Small intestine (tissue), 7 donors: ENCODE data around the gene EYS. TPM values are rescaled to one million over a fixed set of nuclear protein-coding genes. Genes with fewer than 3 reads are reported as not detected.

ENCODE experiments used
- DNase-seq, 2 donors: peaks; one replicate each; pipeline versions ENCODE4 v3.0.0 to v3.0.0-alpha.2; 2013
- FAIRE-seq: peaks from 2 replicates; lab custom pipeline; 2012; peaks lifted over from hg19 to GRCh38; lab: Jason Lieb, UNC
- H3K27ac ChIP-seq, 3 donors: one replicate each; pipeline ENCODE4 v1.5.1; 2013; ENCODE audit warnings: low read length in 2 of 3, mild to moderate bottlenecking in 2 of 3, control low read depth in 1 of 3, inconsistent platforms in 1 of 3, low read depth in 1 of 3, moderate library complexity in 1 of 3
- H3K27me3 ChIP-seq, 3 donors: one replicate each; pipeline ENCODE4 v1.6.1; 2013; ENCODE audit warnings: low read length in 3 of 3, inconsistent platforms in 1 of 3; ENCODE audit not compliant: control insufficient read depth in 3 of 3, insufficient read depth in 3 of 3
- H3K36me3 ChIP-seq, 3 donors: one replicate each; pipeline ENCODE4 v1.6.1; 2013; ENCODE audit warnings: low read length in 3 of 3, inconsistent platforms in 1 of 3, low read depth in 1 of 3, mild to moderate bottlenecking in 1 of 3, moderate library complexity in 1 of 3; ENCODE audit not compliant: control insufficient read depth in 3 of 3, insufficient read depth in 2 of 3
- H3K4me1 ChIP-seq, 3 donors: one replicate each; pipeline ENCODE4 v1.6.1; 2013; ENCODE audit warnings: low read length in 2 of 3, inconsistent platforms in 1 of 3, low read depth in 1 of 3, mild to moderate bottlenecking in 1 of 3, moderate library complexity in 1 of 3; ENCODE audit not compliant: control insufficient read depth in 3 of 3, insufficient read depth in 2 of 3
- H3K4me3 ChIP-seq, 3 donors: one replicate each; pipeline ENCODE4 v1.5.1; 2013; ENCODE audit warnings: low read length in 3 of 3, control low read depth in 1 of 3, inconsistent platforms in 1 of 3, low read depth in 1 of 3, mild to moderate bottlenecking in 1 of 3, moderate library complexity in 1 of 3
- H3K9me3 ChIP-seq, 2 donors: one replicate each; pipeline ENCODE4 v1.6.1; 2013; ENCODE audit warnings: low read depth in 1 of 2, low read length in 1 of 2; ENCODE audit not compliant: control insufficient read depth in 2 of 2, insufficient read depth in 1 of 2
- WGBS, 3 donors: extraction: QIAGEN DNeasy Blood & Tissue Kit; methylation state at CpG; one replicate each; pipeline ENCODE4 v1.1.7; 2013; 5-methylcytosine and 5-hydroxymethylcytosine counted together
- polyA plus RNA-seq, 4 donors: library from polyadenylated mRNA; stranded (reverse) in 3 of 4; unstranded in 1 of 4; fragments of 200-250 nt in 3 of 4; fragments of 120-200 nt in 1 of 4; gene quantifications; one replicate each; pipeline versions ENCODE4 v1.2.1 to v1.2.3, GENCODE V29; 2013
- donor health status: healthy with polysubstance abuse.
- donor health status: control.
- donor health status: control.
- donor health status: Bipolar disorder and iron deficiency.
- donor health status: healthy.

EYS gene
- polyA plus RNA-seq, 4 donors = 0.78 TPM; not detected in 3

DNA sequence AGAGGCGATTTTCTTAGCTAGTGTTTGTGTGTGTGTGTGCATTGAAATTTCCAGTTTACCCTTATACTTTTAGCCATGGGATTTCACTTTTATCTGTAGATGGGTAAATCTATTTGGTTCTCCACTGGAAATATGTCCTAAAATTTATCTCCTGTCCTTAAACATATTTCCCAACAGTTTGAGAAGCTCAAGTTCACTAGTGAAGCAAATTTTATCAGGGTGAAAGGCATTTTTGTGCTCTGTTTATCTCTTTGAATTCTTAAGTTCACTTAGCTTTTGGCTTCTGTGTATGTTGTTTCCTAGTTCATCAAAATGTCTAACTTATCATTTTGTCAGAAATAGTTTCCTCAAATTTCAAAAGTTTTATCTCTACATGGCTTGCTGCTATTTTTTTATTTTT is 1509.8 kb downstream of the EYS start:
- Histone ChIP-seq H3K4me3 (no peak overlapping the region), H3K27ac (no peak overlapping the region), H3K27me3 (no peaks in the 10 kb centered on the region), H3K9me3 (no peaks in the 10 kb centered on the region), H3K36me3 (no peaks in the 10 kb centered on the region), H3K4me1 (no peaks in the 10 kb centered on the region)
- DNase-seq (no peak), FAIRE-seq (no peak)
- 85 to 96% (median 95%) methylated on average over 1 of the region's 1 CpG for WGBS, 3 donors

- DNase-seq (no peak), FAIRE-seq (no peak)
- H3K27ac ChIP-seq = no peak overlapping the region
- 91 to 92% (median 92%) methylated on average over 8 of the region's 8 CpGs for WGBS, 3 donors
- no peaks in the 10 kb centered on the region for H3K27me3 ChIP-seq
- no peaks in the 10 kb centered on the region for H3K9me3 ChIP-seq
- H3K4me1 ChIP-seq = no peaks in the 10 kb centered on the region
- no peak overlapping the region for H3K4me3 ChIP-seq
- H3K36me3 ChIP-seq = no peaks in the 10 kb centered on the region
Observed at GRCh38 chr6:64186592-64186991, 1520.4 kb downstream of the EYS start.

DNA sequence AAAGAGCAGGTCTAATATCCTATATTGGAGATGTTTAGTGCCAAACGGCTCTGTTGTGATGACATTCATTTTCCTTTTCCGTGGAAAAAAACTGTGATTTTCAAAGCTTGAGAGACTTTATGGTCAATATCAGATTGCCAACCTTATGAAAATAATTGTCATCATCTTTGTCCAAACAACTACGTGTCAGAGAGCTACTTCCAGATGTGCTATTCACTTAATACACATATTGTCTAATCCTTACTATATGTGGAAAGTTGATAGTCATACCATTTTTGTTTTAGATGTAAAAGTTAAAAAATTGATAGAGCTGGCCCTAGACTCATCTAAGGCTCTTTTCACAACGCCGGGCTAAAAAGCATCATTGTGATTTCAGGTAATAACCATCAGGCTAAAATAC is 1521.4 kb downstream of the EYS start:
- no peaks in the 10 kb centered on the region for H3K36me3 ChIP-seq
- H3K4me1 ChIP-seq = no peaks in the 10 kb centered on the region
- no peak for DNase-seq
- H3K4me3 ChIP-seq = no peak overlapping the region
- 81 to 87% (median 86%) methylated on average over 5 of the region's 5 CpGs for WGBS, 3 donors
- no peaks in the 10 kb centered on the region for H3K9me3 ChIP-seq
- no peak overlapping the region for H3K27ac ChIP-seq
- no peaks in the 10 kb centered on the region for H3K27me3 ChIP-seq
- no peak for FAIRE-seq

DNA sequence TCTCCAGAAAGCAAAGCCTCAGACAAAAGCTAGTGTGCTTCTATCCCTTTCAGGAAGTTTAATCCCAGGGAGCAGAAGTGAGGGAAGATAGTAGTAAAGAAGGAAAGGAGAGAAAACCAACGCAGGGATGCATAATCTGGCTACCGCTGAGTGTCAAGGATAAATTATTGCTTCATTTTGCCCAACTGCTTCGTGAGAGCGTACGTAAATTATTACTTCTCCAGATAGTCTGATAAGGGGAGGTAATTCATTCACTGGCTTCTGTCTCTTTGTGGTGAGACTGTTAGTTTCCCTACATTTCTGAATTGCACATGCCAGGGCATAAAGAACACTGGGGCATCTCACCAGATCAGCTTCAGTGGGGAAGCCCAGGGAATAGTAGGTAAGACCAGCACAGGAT is 1531.7 kb downstream of the EYS start:
- FAIRE-seq = no peak
- H3K4me3 ChIP-seq = no peak overlapping the region
- WGBS, 3 donors = 36 to 40% (median 39%) methylated on average over 5 of the region's 5 CpGs
- H3K27me3 ChIP-seq = no peaks in the 10 kb centered on the region
- no peaks in the 10 kb centered on the region for H3K9me3 ChIP-seq
- no peak for DNase-seq
- no peak overlapping the region for H3K27ac ChIP-seq
- H3K4me1 ChIP-seq = no peaks in the 10 kb centered on the region
- no peaks in the 10 kb centered on the region for H3K36me3 ChIP-seq

DNA sequence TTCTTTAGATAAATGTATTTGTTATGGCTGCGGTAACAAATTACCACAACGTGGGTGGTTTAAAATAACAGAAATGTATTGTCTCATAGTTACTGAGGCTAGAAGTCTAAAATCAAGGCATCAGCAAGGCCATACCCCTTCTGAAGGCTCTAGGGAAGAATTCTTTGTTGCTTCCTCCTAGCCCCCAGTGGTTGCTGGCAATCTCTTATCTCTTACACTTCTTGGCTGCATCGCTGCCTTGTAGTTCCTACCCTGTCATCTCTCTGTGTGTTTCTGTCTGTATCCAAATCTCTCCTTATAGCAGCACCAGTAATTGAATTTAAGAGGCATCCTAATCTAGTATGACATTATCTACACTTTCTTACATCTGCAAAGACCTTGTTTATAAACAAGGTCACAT is 1536.7 kb downstream of the EYS start:
- Histone ChIP-seq H3K36me3 (no peaks in the 10 kb centered on the region), H3K27me3 (no peaks in the 10 kb centered on the region), H3K4me3 (no peak overlapping the region), H3K27ac (no peak overlapping the region), H3K4me1 (no peaks in the 10 kb centered on the region), H3K9me3 (no peaks in the 10 kb centered on the region)
- no peak for FAIRE-seq
- WGBS, 3 donors = 61 to 74% (median 70%) methylated on average over 3 of the region's 3 CpGs
- DNase-seq = no peak

GRCh38 chr6:64160486-64160885 is 1546.5 kb downstream of the EYS start:
- H3K27ac ChIP-seq = no peak overlapping the region
- H3K9me3 ChIP-seq = no peaks in the 10 kb centered on the region
- no peaks in the 10 kb centered on the region for H3K36me3 ChIP-seq
- 59 to 73% (median 65%) methylated on average over 1 of the region's 1 CpG for WGBS, 3 donors
- DNase-seq (no peak), FAIRE-seq (no peak)
- H3K4me3 ChIP-seq = no peak overlapping the region
- H3K27me3 ChIP-seq = no peaks in the 10 kb centered on the region
- no peaks in the 10 kb centered on the region for H3K4me1 ChIP-seq

DNA sequence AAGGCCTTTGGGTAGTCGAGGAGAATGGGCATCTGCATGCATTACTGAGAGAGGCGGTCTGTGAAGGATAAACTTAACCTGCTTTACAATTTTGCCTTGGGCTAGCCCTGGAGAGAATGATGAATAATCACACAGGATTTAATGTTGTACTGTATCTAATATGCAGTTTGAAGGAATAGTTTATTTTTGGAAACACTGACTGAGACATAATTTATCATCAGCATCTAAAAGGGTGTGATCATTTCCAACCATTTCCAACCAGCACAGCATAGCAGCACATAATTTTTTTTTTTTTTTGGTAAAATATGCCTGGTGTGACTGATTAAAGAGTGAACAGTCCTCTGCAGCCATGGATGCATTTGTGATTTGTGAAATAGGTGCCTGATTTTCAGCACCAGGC is 1552.0 kb downstream of the EYS start:
- no peak for FAIRE-seq
- WGBS, 3 donors = 53 to 71% (median 68%) methylated on average over 2 of the region's 2 CpGs
- no peak overlapping the region for H3K4me3 ChIP-seq

DNA sequence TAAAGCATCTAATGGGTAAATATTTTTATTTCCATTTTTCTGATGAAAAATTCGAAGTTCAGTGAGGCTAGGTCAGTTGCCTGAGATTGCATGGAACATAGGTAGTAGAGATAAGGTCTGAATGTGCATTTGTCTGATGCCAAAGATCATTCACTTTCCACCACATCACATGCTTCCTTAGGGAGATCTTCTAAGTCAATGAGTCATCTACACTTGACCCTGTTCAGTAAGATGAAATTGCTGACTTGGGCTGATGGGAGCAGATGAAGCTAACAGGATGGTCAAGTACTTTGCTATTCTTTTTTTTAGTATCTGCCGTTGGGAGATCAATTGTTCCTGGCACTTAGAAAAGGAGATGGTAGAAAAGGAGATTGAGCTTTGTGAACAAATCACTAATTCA is 1560.2 kb downstream of the EYS start:
- H3K36me3 ChIP-seq = no peaks in the 10 kb centered on the region
- no peak overlapping the region for H3K4me3 ChIP-seq
- no peaks in the 10 kb centered on the region for H3K9me3 ChIP-seq
- 47 to 62% (median 50%) methylated on average over 2 of the region's 2 CpGs for WGBS, 3 donors
- no peak overlapping the region for H3K27ac ChIP-seq
- no peaks in the 10 kb centered on the region for H3K4me1 ChIP-seq
- no peaks in the 10 kb centered on the region for H3K27me3 ChIP-seq
- no peak for FAIRE-seq
- DNase-seq = peak in 1 of 2 donors; percentile 47

More for the DNA sequence above, 1552.0 kb downstream of the EYS start:
- no peaks in the 10 kb centered on the region for H3K27me3 ChIP-seq
- DNase-seq = no peak
- H3K4me1 ChIP-seq = no peaks in the 10 kb centered on the region
- no peaks in the 10 kb centered on the region for H3K9me3 ChIP-seq
- H3K27ac ChIP-seq = no peak overlapping the region
- no peaks in the 10 kb centered on the region for H3K36me3 ChIP-seq

GRCh38 chr6:64146094-64146493 is 1560.9 kb downstream of the EYS start:
- H3K4me3 ChIP-seq = no peak overlapping the region
- no peaks in the 10 kb centered on the region for H3K27me3 ChIP-seq
- H3K27ac ChIP-seq = no peak overlapping the region
- no peak for FAIRE-seq
- no peak for DNase-seq
- H3K36me3 ChIP-seq = no peaks in the 10 kb centered on the region
- H3K9me3 ChIP-seq = no peaks in the 10 kb centered on the region
- 23 to 58% (median 35%) methylated on average over 1 of the region's 1 CpG for WGBS, 3 donors
- H3K4me1 ChIP-seq = no peaks in the 10 kb centered on the region
